NCI-H226 (cell line): ENCODE data around the gene NOL4L.
A peak's percentile ranks its signal among the peaks of the same experiment; 100 is the strongest.

Experiments used
- DNase-seq: peaks from one replicate; pipeline ENCODE4 v3.0.0-alpha.2; 2015

NOL4L gene

DNA sequence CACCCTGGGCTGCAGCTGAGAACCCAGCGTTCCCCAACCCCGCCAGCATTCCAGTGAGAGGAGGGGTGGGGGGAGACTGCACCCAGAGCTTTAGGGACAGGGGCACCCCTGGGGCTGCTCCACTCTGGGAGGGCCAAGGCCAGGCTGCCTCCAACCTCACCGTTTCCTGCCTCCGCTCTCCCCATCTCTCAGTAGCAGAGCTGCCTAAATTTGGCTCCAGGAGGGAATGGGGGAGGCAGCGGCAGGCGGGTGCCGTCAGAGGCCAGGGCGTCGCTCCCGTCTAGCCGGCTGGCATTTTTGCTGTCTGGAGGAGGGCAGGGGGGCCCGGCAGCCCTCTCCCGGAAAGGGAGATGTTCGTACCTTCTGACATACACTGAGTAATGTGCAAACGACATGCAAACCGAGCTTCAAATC, 46.6 kb downstream of the NOL4L start:
- peak; percentile 92 for DNase-seq

DNA sequence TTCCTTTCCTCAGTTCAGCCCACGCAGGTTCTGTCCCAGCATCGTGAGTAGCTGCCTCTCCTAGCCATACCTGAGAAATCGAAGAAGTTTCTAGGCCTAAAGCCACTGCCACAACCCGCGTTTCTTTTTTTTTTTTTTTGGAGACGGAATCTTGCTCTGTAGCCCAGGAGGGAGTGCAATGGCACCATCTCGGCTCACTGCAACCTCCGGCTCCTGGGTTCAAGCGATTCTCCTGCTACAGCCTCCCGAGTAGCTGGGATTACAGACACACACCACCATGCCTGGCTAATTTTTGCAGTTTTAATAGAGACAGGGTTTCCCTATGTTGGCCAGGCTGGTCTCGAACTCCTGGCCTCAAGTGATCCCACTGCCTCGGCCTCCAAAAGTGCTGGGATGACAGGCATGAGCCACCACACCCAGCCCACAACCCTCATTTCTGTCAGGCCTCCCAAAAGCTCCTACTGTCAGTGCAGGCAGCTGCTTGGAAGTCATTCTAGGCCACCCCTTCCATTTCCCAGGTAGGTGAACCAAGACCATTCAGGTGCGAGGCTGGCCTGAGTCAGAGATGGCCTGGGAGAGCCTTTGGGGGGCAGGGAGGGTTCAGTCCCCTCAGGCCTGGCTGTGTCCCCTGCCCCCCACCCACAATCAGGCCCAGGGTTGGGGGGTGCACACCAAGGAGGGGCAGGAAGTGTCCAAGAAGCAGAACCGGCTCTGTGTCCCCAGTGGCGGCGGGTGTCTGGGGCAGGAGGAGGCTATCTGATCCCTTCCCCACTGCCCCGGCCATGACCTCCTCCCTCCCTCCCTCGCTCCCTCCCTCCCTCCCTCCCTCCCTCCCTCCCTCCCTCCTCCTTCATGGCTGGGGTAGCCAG, 47.2 kb downstream of the NOL4L start:
- peak; percentile 11 for DNase-seq

DNA sequence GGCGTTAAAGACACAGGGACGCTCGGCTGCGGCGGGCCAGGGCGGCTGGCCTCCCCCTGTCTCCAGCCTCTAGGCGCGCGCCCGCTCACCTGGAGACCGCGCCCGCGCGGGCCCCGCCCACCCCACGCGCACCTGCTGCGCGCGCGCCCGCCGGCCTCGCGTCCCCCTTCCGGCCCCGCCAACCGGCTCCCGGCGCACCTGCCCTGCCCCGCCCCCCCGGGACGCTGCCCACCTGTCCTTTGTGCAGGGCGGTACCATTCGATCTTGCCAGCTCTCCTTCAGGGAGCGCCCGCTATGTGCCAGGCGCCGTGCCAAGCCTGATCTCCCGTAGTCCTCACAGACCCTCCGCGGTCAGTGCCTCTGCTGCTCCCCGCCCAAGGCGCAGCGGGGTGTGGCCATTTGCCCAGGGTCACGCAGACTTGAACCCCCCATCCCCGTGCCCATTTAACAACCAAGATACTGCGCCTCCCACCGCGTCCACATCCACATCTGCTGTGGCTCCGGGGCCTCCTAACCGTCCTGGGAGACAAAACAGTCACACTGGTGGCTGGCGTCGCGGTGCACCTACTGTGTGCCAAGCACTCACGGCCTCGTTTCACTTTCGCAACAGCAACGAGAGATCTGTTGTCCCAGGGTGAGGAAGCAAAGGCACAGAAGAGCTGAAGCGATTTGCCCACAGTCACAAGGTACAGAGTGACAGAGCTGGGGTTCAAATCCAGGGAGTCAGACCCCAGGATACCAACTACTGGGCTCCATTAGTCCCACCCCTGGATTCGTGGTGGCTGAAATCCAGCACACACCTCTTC, 48.1 kb downstream of the NOL4L start:
- DNase-seq: peak; percentile 59

DNA sequence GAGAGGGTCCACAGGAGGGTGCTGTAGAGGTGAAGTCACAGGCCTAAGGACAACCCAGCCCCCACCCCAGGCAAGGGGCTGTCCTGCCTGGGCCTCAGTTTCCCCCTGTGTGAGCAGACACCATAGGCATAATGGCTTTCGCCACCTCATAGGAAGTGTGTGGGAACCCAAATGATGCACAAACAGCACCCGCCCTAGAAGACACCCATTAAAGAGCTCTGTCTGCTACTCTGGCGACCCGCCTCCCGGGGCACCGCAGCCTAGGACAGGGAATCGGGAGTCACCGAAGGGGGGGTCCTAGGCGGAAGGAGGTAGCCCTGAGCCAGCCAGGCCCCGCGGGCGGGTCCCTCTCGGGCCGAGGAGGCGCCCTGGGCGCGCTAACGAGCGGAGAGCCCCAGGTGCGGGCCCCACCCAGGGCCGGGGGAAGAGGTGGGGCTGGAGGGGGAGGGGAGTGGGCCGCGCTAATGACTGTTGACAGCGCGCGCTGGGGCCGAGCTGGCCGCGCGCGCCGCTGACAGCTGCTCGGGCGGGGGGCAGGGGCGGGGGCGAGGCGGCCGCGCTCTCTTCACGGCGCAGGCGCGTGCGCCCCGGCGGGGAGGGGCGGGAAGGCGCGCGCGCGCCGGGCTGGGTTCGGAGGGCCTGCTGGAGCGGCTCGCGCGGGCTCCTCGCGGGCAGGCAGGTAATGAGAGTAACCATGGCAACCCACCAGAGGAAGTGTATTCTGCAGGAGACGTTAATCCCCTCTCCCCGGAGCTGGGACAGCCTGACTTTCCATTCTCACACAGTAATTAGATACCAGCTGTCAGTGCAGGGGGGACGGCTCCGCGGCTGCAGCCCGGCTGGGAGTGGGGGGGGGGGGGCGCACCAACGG, 48.9 kb downstream of the NOL4L start:
- peak; percentile 59 for DNase-seq

DNA sequence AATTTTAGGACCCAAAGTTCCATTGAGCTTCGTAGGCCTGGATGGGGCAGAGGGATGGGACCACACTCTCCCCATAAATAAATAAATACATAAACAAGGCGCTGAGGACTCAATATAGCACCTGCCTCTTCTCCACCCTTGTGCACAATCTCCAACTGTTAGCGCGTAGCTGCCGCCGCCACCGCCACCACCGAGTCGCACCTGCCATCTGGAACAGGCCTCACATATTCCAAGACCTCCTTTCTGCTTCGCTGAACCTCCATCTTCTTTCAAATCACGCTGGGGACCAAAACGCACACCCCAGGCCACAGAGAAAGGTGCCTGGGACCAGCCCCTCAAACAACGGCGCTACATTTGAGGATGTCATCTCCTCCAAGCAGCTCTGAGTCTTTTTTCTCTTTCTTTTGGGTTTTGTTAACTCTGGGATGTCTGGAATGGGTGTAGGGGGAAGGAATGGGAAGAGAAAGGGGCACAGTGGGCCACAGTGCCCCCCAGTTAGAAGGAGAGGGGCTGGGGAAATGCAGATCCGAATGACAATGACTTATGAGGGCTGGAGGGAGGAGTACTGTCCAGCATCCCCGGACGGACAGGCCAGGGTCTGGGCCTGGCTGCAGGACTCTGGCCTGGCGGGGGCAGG, 49.7 kb downstream of the NOL4L start:
- DNase-seq: no peak

DNA sequence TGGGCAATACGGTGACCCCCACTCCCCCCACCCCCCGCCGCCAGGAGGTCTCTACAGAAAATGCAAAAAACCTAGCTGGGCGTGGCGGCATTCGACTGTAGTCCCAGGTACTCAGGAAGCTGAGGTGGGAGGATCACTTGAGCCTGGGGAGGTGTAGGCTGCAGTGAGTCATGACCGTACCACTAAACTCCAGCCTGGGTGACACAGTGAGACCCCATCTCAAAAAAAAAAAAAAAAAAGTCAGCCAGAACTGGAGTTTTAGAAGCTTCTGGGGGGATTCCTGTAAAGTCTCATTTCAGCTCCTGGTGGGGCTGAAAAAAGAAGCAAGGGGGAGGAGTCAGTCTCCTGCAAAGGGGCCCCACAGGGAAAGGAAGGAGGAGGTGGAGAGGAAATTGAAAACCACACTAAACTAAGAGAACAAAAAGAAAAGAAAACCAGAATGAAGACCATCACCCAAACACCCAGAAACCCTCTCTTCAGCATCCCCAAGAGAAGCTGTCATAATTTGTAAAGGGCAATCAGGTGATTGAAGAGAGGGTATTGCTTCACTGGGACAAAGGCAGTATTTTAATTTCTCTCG, 50.4 kb downstream of the NOL4L start:
- DNase-seq: no peak

DNA sequence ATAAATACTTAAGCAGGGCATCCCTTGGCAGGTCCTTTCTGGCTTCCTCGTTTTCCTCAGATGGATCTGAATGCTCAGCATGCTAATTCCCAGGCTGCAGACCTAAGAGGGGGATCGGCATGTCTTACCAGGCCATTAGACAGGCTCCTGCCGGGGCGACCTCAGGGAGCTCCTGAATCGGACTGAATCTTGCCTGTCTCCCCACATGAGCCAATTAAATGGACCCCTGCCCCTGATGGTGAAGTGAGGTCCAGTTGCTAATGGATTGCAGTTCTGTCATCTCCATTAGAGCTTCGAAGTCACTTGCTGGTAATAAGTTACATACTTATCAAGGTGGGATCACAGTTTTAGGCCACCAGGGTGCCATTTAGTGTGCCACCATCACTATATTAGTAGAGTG, 51.4 kb downstream of the NOL4L start:
- no peak for DNase-seq

DNA sequence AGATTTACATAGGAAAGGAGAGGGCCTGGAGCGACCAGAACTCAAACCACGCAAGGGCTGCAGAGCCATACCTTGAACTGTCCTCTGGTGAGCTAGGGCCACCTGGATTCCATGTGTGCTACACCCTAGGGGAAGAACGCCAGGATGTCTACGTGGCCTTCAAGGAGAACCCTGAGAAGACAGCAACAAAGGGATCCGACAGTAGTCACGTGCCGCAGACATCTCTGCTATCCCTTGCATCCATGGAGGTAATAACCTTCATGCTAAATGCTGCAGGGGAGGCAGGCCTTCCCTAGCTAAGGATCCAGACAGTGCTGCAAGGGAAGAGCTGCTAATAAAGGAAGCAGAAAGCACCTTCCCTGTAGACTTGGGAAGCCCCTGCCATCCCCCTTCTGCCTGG, 52.9 kb downstream of the NOL4L start:
- DNase-seq: no peak

DNA sequence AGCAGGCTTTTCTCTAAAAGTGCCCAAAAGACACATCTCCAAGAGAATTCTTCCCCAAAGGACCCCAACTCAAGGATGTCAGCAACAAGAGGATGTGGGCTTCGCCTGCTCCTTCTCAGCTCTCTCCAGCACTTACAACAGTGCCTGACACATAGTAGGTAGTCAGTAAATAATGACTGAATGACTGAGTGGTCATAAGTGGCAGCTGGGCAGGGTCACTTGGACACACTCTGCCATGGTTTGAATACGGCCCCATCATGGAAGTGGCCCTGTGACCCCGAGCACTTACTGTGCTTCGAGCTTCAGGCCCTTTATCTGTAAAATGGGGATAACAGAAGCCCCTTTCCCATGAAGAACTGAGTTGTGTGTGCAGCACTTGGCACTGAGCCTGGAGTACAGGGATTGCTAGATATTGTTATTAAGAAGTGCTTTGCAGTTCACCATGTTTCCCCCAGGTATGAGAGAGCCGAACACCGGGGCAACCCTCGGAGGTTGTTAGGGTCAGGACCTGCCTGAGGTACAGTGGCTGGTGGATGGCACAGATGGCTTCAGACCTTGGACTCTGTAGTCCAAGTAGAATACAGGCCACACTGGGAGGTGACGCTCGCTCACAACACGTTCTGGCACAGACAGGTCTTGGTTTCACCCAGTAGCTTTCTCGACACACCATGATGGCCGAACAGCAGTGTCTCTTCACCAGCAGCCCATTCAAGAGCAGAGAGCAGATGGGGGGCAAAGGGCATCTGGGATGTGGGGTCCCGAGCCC, 56.0 kb downstream of the NOL4L start:
- no peak for DNase-seq

DNA sequence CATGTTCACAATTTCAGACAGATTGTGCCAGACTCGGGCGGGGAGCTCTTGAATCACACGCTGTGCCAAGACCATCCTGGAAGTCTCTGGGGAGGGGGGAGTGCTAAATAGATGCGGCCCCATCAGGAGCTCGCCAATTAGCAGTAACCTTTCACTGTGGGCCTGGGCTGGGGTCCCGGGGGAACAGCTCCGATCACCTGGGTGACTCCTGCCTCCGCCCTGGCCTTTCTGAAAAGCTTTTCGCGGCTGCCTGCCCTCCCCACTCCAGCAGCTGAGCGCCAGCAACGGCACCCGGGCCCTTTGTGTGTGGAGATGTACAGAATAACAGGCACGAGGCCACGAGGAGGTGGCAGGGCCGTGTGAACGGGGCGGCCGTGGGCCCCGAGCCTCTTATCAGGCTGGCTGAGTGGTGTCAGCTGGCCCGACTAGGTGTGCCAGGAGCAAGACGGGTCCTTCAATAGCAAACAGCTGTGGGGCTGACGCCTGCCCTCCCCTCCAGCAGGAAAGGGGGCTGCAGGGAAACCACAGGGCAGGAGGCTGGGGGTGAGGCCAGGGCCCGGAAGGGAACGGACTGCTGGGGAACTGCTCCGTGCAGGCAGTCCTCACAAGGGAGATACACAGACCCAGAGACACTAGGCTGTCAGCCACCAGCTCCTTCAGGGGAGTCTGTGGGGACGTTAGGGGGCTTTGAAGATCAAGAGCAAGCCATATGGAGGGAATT, 56.8 kb downstream of the NOL4L start:
- DNase-seq: no peak

DNA sequence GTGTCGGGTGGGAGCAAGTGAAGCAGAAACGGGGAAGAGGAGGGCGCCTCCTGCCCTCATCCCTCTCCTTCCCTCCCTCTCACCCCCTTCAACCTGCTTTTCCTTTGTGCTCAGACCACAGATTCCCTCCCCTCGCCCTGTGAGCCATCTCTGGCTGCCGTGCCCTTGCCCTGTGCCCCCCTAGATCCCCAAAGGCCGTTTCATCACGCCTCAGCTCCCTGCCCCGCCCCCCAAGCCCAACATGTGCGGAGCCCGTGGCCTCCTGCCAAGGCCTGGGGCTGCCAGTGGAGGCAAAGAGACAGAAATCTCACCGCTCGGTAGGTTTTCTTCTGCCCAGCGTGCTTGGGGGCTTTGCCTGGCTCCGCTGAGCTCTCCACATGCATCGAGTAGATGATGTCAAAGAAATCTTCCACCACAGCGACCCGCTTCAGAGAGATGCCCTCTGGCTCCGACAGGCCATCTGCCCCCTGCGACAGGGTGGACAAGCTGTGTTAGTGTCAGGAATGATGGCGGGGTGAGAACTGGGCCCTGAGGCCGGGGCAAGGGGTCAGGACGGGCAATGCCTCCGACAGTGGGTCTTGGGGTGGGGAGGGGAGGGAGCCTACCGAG, 57.6 kb downstream of the NOL4L start:
- no peak for DNase-seq

DNA sequence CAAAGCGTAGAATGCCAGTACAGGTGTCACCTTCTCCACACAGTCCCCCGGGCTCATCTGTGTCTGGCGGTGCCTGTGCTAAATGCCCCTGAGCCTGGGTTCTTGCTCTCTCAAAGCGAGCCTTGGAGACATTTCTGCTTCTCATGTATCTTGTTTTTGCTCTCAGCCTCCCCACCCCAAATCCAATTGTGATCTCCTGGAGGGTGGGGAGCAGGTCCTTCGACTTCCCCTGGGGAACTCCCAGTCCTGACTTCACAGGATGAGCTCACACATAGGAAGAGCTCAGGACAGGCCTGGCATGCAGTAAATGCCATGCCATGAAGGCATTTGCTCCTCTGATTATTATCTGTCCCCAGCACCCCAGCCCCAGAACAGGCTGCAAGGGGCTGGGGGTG, 58.1 kb downstream of the NOL4L start:
- DNase-seq: no peak

DNA sequence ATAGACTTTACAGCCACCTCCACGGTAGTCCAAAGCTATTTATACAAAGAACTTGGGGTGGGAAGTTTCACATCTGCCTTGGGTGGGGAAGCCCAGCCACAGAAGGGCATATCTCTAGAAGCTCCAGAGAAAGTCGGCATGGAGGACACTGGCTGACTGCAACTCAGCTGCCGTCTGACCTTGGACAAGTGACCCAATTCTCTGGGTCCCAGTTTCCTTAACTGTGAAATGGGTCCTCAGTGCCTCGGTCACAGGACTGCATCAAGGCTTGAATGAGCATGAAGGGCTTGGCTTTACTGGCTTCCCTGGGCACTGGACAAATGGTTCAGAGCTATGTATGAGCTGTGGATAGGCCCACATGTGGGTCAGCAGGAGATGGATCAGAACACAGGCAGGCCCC, 58.6 kb downstream of the NOL4L start:
- DNase-seq: no peak

DNA sequence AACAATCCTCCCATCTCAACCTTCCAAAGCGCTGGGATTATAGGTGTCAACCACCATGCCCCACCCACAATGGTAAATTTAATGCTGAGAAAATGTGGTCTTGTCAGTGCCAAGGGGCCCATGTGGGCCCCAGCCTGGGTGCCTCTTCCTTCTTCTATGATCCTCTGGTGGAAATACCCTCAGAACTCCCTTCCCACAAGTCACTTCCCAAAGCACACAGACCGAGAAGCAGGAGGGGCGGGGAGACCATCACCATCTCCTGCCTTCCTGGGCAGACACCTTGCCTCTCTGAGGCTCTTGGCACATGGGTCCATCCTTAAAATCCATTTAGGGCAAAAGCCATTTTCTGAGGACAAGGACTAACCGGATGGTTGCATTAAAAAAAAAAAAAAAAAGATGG, 59.0 kb downstream of the NOL4L start:
- no peak for DNase-seq

DNA sequence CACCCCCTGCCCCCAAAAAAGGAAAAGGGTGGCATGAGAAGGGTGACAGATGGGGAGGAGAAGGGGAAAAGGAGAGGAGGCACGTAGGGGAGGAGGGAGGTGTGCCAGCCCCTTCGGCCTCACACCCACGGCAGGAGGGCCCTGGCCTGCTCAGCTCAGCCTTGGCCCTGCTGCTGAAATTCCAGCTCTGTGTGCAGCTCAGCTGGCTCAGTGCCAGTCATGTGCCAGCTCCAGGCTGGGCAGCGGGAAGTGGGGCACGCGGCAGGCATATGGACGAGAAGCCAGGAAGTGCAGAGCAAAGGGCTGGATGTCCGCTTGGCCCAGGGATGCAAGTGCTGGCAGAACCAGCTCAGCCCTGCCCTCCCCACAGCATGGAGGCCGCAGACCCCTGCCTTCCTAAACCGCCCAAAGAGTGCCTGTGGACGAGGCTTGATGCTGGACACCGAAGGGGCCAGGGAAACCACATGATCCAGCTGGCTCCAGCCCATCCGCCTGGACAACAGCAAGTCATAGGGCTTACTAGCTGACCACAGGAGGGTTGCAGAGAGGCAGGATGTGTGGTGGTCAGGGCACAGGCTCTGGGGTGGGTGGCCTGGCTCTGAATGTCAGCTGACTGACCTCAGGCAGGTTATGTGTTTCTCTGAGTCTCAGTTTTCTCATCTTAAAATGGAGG, 60.2 kb downstream of the NOL4L start:
- no peak for DNase-seq

DNA sequence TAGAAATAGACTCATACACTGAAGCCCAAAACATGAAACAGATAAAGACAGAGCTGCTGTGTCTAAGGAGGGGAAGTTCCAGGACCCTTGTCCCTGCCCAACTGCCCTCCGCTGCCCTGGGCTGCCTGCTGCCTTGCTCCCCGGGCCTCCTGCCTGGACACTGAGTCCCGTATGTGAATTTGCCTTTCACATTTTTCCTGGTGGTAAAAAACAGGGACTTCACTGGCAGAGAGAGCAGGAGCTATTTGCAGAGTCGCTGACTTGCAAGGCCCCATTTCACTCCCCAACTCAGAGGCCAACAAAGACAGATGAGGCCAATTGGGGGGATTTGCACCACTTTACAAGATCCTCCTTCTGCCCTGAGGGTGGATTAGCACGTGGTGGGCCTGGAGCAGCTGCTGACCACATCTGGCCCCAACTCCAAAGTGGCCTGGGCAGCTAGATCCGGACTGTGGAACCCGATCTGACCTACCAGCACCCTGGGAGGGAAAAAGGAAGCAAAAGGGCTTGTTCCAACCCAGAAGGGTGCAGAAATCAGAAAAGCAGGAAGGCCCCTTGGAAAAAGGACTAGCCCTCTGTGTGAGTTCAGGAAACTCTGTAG, 61.4 kb downstream of the NOL4L start:
- no peak for DNase-seq

DNA sequence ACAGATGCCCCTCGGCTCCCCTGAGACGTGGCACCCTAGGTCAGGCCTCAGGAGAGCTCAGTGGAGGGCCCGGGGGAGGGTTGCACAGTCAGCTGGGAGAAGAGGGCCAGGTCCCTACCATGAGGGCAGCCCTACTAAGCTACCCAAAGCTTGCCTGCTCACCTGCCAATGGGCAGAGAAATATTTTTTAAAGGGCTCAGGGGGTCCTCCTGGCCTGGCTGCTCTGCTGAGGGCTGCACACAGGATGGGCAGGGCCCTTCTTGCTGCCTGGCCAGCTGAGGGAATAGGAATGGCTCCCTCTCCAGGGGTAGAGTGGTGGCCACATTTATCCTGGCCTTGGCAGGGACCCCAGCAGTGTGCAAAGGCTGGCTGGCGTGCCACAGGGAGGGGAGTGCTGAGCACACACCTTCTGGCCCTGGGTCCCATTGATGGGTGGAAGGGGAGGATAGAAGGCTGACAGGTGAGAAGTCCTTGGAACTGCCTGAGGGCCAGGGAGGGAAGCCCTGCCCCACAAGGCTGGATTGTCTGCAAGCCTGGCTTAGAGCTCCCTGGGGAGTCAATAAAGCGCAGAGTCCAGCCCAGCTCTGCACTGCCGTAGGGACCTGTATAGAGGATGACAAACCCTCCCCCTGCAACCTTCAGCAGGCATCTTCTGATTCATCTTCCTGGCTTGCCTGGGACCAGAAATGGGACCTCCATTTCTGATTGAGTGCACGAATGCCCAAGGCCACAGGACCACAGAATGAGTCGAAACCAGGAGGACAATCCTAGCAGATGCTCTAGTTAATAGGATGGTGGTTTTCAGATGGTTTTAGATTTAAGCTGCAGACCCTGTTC, 62.1 kb downstream of the NOL4L start:
- no peak for DNase-seq

DNA sequence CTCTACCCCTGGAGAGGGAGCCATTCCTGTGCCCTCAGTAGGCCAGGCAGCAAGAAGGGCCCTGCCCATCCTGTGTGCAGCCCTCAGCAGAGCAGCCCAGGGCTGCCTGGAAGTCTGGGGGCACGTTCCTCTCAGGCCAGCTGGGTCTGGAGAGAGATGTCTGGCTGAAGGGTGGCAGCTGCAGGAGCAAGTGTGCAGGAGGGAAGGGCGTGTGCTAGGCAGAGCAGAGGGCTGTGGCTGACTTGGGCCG, 62.7 kb downstream of the NOL4L start:
- DNase-seq: no peak
